Measurements from ENCODE around the gene NUDT13.

DNA sequence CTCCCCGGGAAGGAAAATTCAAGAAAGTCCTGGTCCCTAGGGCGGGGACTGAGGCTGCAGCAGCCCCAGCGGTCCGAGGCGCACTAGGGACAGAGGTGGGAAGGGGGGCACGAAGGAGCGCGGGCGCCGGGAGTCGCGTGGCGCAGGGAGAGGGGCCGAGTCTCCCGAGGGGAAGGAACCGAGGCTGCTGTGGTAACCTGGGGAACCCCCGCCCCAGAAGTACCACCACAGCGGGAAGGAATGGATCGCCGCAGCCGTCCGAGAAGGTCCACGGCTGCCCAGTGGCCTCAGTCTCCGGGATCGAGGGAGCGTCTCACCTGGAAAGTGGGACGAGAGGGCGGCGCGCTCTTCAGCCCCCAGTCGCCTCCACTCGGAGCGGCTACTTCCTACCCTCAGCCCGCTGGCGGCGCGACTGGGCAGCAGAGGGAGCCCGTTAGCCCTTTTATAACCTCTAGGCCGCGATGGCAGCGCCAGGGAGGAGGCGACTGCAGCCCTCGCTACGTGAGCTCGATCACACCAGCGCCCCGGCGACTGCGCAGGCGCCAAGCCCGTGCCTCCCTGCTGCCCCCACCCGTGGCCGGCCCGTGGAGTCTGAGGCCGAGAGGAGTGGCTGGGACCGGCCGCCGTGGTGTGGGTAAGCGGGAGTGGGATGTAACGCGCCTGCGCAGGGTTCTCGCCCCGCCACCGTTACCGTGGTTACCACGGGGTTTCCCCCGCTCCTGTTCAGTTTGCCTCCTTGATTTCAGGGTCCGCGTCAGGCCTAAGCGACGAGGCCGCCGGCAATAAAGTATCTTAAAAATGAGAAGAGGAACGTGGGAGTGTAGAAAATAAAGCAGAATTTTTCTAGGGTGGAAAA is 13.6 kb upstream of the NUDT13 start, which contains the start of gene P4HA1:
- TF ChIP-seq, protein P1, sequence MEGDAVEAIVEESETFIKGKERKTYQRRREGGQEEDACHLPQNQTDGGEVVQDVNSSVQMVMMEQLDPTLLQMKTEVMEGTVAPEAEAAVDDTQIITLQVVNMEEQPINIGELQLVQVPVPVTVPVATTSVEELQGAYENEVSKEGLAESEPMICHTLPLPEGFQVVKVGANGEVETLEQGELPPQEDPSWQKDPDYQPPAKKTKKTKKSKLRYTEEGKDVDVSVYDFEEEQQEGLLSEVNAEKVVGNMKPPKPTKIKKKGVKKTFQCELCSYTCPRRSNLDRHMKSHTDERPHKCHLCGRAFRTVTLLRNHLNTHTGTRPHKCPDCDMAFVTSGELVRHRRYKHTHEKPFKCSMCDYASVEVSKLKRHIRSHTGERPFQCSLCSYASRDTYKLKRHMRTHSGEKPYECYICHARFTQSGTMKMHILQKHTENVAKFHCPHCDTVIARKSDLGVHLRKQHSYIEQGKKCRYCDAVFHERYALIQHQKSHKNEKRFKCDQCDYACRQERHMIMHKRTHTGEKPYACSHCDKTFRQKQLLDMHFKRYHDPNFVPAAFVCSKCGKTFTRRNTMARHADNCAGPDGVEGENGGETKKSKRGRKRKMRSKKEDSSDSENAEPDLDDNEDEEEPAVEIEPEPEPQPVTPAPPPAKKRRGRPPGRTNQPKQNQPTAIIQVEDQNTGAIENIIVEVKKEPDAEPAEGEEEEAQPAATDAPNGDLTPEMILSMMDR (IDR thresholded peaks at IDR 0.05; ENCODE audit: low read depth, low read length) = peak; percentile 65
- TF ChIP-seq POLR2A (IDR thresholded peaks at IDR 0.05; ENCODE audit: extremely low read depth, insufficient read length) (peak; percentile 97), MYC (IDR thresholded peaks at IDR 0.05; ENCODE audit: low read depth, low read length) (peak; percentile 83)

Measured in NB4 (cell line).